Activated CD4-positive, alpha-beta T cell treated with anti-CD3 and anti-CD28 coated beads for 4 hours (primary cell): Measurements from ENCODE around the gene RAET1G.
"Not testable (repeated sequence)": the region's sequence is repeated elsewhere in the genome, so short reads cannot be mapped to it uniquely, and the experiment has no call there.

Source experiments
- DNase-seq, 2 donors: peaks; one replicate each; pipeline ENCODE4 v3.0.0-alpha.2; 2020

The RAET1G gene

GRCh38 chr6:149891864-149892263, 31.1 kb downstream of the RAET1G start:
- not testable (repeated sequence) for DNase-seq

- DNase-seq, result no peak
Observed at GRCh38 chr6:149891259-149891658, 31.7 kb downstream of the RAET1G start.

- no peak for DNase-seq
Observed at GRCh38 chr6:149890629-149891045, 32.3 kb downstream of the RAET1G start.

- DNase-seq, result no peak
Observed at GRCh38 chr6:149889326-149889725, 33.6 kb downstream of the RAET1G start.

- DNase-seq, result no peak
Observed at GRCh38 chr6:149888659-149889058, 34.3 kb downstream of the RAET1G start.

- no peak for DNase-seq
Observed at GRCh38 chr6:149888093-149888492, 34.8 kb downstream of the RAET1G start.

GRCh38 chr6:149887343-149887742, 35.6 kb downstream of the RAET1G start:
- no peak for DNase-seq

GRCh38 chr6:149885888-149886287, 37.0 kb downstream of the RAET1G start:
- DNase-seq, result no peak

GRCh38 chr6:149884617-149885016, 38.3 kb downstream of the RAET1G start:
- DNase-seq, result no peak

- no peak for DNase-seq
Observed at GRCh38 chr6:149884215-149884614, 38.7 kb downstream of the RAET1G start.

- no peak for DNase-seq
Observed at GRCh38 chr6:149881860-149882259, 41.1 kb downstream of the RAET1G start.

- no peak for DNase-seq
Observed at GRCh38 chr6:149881066-149881766, 41.7 kb downstream of the RAET1G start.

- no peak for DNase-seq
Observed at GRCh38 chr6:149877659-149878058, 45.3 kb downstream of the RAET1G start.

- DNase-seq, result no peak
Observed at GRCh38 chr6:149876241-149876933, 46.5 kb downstream of the RAET1G start.

GRCh38 chr6:149872233-149872632, 50.7 kb downstream of the RAET1G start:
- DNase-seq, result no peak

- no peak for DNase-seq
Observed at GRCh38 chr6:149871182-149871581, 51.7 kb downstream of the RAET1G start.

GRCh38 chr6:149869275-149869892, 53.5 kb downstream of the RAET1G start:
- no peak for DNase-seq

- DNase-seq, result no peak
Observed at GRCh38 chr6:149867876-149868640, 54.9 kb downstream of the RAET1G start.
